ENCODE results near the gene TOP1. TPM values are rescaled to one million over a fixed set of nuclear protein-coding genes. Genes with fewer than 3 reads are reported as not detected.

Gene TOP1
- total and polyA plus RNA-seq, 4 donors: 39.7 to 62.7 (median 51.7) TPM

GRCh38 chr20:41160686-41161085 lies 132.1 kb downstream of the TOP1 start:
- Histone ChIP-seq H3K9ac (ENCODE audit: insufficient read depth in 1 of 2, low read length in 2 of 2) (no peak overlapping the region), H3K4me3 (no peak overlapping the region), H3K9me3 (ENCODE audit: control insufficient read depth in 4 of 4, insufficient read depth in 3 of 4, low read length in 3 of 4) (no peaks in the 10 kb centered on the region), H3K27ac (ENCODE audit: low read depth in 1 of 2, low read length in 1 of 2) (no peak overlapping the region), H3K36me3 (ENCODE audit: control insufficient read depth in 4 of 4, insufficient read depth in 4 of 4, low read length in 4 of 4) (peaks cover 10 to 46% (median 36%) of the 10 kb centered on the region in 4 donors), H3K4me1 (ENCODE audit: control insufficient read depth in 5 of 5, insufficient read depth in 5 of 5, low read length in 5 of 5) (peaks cover 0 to 29% (median 9%) of the 10 kb centered on the region in 5 donors), H3K27me3 (ENCODE audit: control insufficient read depth in 3 of 3, insufficient read depth in 3 of 3, low read length in 2 of 3) (no peaks in the 10 kb centered on the region)
- no peak for DNase-seq
- 86 to 94% methylated on average over 2 of the region's 2 CpGs for WGBS, 2 donors
- ATAC-seq (ENCODE audit: insufficient read depth, low FRiP score): no peak
- TF ChIP-seq, protein P1, sequence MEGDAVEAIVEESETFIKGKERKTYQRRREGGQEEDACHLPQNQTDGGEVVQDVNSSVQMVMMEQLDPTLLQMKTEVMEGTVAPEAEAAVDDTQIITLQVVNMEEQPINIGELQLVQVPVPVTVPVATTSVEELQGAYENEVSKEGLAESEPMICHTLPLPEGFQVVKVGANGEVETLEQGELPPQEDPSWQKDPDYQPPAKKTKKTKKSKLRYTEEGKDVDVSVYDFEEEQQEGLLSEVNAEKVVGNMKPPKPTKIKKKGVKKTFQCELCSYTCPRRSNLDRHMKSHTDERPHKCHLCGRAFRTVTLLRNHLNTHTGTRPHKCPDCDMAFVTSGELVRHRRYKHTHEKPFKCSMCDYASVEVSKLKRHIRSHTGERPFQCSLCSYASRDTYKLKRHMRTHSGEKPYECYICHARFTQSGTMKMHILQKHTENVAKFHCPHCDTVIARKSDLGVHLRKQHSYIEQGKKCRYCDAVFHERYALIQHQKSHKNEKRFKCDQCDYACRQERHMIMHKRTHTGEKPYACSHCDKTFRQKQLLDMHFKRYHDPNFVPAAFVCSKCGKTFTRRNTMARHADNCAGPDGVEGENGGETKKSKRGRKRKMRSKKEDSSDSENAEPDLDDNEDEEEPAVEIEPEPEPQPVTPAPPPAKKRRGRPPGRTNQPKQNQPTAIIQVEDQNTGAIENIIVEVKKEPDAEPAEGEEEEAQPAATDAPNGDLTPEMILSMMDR (IDR thresholded peaks at IDR 0.05; ENCODE audit: control extremely low read depth, extremely low read depth): no peak

GRCh38 chr20:41161886-41162285 lies 133.3 kb downstream of the TOP1 start:
- Histone ChIP-seq H3K9me3 (ENCODE audit: control insufficient read depth in 4 of 4, insufficient read depth in 3 of 4, low read length in 3 of 4) (no peaks in the 10 kb centered on the region), H3K4me1 (ENCODE audit: control insufficient read depth in 5 of 5, insufficient read depth in 5 of 5, low read length in 5 of 5) (peaks cover 0 to 20% (median 7%) of the 10 kb centered on the region in 5 donors), H3K27ac (ENCODE audit: low read depth in 1 of 2, low read length in 1 of 2) (no peak overlapping the region), H3K9ac (ENCODE audit: insufficient read depth in 1 of 2, low read length in 2 of 2) (no peak overlapping the region), H3K4me3 (no peak overlapping the region), H3K27me3 (ENCODE audit: control insufficient read depth in 3 of 3, insufficient read depth in 3 of 3, low read length in 2 of 3) (no peaks in the 10 kb centered on the region), H3K36me3 (ENCODE audit: control insufficient read depth in 4 of 4, insufficient read depth in 4 of 4, low read length in 4 of 4) (peaks cover 10 to 58% (median 46%) of the 10 kb centered on the region in 4 donors)
- WGBS, 2 donors: 32 to 64% methylated on average over 1 of the region's 1 CpG
- ATAC-seq (ENCODE audit: insufficient read depth, low FRiP score): no peak
- TF ChIP-seq, protein P1 (IDR thresholded peaks at IDR 0.05; ENCODE audit: control extremely low read depth, extremely low read depth): no peak
- no peak for DNase-seq

GRCh38 chr20:41162396-41162795 lies 133.8 kb downstream of the TOP1 start:
- ATAC-seq (ENCODE audit: insufficient read depth, low FRiP score): no peak

More at GRCh38 chr20:41162396-41162795, 133.8 kb downstream of the TOP1 start:
- no peaks in the 10 kb centered on the region for H3K27me3 ChIP-seq (ENCODE audit: control insufficient read depth in 3 of 3, insufficient read depth in 3 of 3, low read length in 2 of 3)
- peaks cover 0 to 15% (median 3%) of the 10 kb centered on the region in 5 donors for H3K4me1 ChIP-seq (ENCODE audit: control insufficient read depth in 5 of 5, insufficient read depth in 5 of 5, low read length in 5 of 5)
- H3K4me3 ChIP-seq: no peak overlapping the region
- TF ChIP-seq, protein P1 (IDR thresholded peaks at IDR 0.05; ENCODE audit: control extremely low read depth, extremely low read depth): no peak
- peaks cover 10 to 61% (median 48%) of the 10 kb centered on the region in 4 donors for H3K36me3 ChIP-seq (ENCODE audit: control insufficient read depth in 4 of 4, insufficient read depth in 4 of 4, low read length in 4 of 4)
- 95 to 96% methylated on average over 11 of the region's 11 CpGs for WGBS, 2 donors
- no peak for DNase-seq
- H3K9ac ChIP-seq (ENCODE audit: insufficient read depth in 1 of 2, low read length in 2 of 2): no peak overlapping the region
- H3K27ac ChIP-seq (ENCODE audit: low read depth in 1 of 2, low read length in 1 of 2): no peak overlapping the region
- H3K9me3 ChIP-seq (ENCODE audit: control insufficient read depth in 4 of 4, insufficient read depth in 3 of 4, low read length in 3 of 4): no peaks in the 10 kb centered on the region

All from lung (tissue), 12 donors.